Cerebellar nuclear complex (tissue), 1 donor: ENCODE data around the gene NUP62.
"Not testable (repeated sequence)": the region's sequence is repeated elsewhere in the genome, so short reads cannot be mapped to it uniquely, and the experiment has no call there.

Experiments used
- DNase-seq, 2 experiments: peaks; one replicate each; lab custom pipeline; 2025; lab: John Stamatoyannopoulos, UW

Gene NUP62

GRCh38 chr19:49951806-49952478 lies 22.6 kb upstream of the NUP62 start:
- no peak for DNase-seq

- DNase-seq = no peak
Observed at GRCh38 chr19:49950956-49951526, 21.7 kb upstream of the NUP62 start.

- DNase-seq = no peak
Observed at GRCh38 chr19:49950590-49950948, 21.3 kb upstream of the NUP62 start.

DNA sequence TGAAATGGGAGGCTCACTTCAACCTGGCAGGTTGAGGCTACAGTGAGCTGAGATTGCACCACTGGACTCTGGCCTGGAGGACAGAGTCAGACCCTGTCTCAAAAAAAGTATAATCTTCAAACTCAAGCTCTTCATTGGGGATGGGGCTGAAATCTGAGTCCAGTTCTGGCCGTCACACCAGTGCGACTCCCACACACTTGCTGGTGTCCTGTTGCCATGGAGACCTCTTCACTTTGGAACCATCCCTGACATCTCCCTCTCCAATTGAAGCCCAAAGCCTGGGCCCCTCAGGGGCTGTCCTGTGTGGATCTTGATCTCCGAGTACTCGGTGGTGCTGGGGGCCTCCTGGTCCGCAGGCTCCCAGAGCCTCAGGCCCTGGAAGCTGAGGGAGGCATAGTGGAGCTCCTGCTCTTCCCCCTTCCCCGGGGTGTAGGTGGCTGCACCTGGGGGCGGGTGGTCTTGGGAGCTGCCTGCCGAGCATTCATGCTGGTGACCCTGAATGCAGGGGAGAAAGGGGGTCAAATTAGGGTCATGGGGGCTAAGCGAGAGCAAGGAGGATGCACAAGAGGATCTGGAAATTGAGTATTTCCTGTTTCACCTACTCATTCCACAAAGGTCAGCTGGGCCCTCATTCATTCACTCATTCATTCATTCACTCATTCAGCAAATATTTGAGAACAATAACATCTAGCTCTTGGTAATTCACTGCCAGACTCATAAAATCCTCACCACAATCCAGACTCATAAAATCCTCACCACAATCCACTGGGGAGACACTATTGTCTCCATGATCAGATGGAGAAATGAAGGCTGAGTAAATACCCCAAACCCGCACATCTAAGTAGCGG lies 20.7 kb upstream of the NUP62 start:
- DNase-seq = no peak

DNA sequence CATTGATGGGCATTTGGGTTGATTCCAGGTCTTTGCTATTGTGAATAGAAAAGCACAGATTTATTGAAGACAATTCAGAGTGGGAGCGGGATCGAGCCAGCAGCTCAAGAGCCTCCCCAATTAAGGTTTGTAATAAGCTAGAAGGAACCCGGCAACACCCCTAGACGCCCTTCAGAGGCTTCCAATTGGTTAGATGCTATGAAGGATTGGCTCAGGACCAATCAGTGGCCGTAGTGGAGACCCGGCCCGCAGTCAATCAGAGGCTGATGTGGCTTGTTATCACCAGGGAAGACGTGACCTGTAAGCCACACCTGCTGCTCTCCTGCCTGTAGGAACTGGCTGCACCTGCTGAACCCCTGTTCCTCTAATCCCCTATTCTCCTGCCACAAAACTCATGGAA lies 17.1 kb upstream of the NUP62 start:
- no peak for DNase-seq

- DNase-seq = not testable (repeated sequence)
Observed at GRCh38 chr19:49944567-49944966, 15.3 kb upstream of the NUP62 start.

DNA sequence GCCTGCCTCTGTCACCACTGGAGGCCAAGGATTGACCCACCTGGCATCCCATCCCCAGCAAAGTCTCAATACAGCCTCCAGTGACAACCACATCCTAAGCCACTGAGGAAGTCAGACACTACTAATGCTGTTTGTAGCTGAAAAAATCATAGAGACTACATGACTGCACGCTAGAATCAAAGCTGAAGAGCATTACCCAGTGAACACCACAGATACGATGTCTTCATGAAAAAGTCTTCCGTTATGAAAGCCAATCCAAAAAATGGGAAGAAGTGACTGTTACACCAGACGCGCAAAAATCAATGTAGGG lies 11.1 kb upstream of the NUP62 start:
- no peak for DNase-seq

DNA sequence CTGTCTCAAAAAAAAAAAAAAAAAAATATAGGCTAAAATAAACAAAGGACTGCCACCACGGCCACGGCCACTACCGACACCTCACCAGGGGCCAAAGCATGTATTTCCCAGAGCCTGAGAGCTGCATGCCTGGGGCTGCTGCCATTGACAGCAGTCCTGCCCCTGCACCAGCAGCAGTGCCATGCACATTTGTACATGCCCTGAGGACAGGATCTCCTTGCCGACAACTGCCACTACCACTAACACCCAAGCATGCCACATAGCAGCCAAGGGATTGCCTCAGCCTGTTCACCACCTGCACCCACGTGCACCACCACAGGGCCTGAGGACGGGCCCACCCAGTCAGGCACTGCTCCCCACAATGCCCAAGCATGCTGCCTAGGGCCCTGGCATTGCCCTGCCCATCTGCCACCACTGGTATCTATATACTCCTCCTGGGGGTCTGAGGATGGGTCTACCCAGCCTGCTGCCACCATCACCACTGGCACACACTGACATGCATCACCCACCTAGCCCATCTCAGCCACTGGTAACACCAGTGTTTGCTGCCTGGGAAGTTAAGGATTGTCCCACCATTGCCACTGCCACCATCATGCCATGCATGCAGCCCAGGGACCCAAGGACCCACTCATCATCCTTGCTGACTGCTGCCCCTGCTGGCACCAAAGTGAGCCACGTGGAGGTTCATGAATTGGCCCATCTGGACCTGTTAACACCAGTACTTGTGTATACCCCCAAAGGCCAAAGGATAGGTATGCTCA lies 10.6 kb upstream of the NUP62 start:
- no peak for DNase-seq

DNA sequence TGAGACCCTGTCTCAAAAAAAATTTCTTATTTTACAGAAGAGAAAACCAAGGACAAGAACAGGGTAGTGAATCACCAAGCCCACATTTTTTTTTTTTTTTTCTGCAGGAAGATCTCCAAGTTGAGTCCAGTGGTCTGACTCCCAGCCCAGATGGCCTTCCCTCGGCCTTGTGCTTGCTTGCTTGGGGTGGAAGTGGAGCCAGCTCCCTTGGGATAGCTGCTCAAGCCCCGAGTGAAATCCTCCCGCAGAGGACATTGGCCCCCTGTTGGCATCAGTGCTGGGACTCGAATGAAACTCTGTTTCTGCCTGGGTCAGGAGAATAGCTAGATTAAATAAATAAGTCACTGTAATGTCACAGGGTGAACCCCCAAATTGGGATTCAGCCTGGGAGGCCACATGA lies 9.4 kb upstream of the NUP62 start:
- no peak for DNase-seq

DNA sequence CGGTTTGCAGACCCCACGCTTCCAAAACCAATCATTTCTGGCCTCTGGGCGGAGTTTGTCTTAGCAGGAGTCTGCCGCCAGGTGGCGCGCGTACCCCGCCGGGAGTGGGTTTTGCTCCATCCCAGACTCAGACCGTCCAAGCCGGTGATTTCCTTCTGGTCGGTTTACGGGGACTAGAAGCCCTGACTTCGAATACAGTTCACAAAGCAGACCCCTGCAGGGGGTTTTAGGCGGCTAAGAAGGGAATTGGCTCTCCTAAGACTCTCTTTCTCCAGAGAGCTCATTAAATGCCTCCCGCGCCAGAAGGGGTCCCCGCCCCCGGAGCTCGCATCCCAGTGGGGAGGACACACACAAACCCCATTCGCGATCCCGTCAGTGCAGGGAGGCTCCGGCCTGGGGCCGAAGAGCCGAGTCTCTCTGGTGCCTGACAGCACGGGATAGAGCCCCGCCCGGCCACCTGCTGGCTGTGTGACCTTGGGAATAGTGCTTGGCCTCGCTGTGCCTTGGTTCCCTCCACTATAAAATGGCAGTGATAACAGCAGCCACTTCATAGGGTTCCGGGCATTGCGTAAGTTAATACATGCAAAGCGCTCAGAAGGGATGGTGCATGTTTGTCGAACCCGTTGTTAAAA lies 8.6 kb upstream of the NUP62 start:
- DNase-seq = peak in 1 of 2 experiments; percentile 22

GRCh38 chr19:49936549-49936948 lies 7.2 kb upstream of the NUP62 start:
- DNase-seq = no peak

GRCh38 chr19:49933643-49934042 lies 4.3 kb upstream of the NUP62 start:
- no peak for DNase-seq

DNA sequence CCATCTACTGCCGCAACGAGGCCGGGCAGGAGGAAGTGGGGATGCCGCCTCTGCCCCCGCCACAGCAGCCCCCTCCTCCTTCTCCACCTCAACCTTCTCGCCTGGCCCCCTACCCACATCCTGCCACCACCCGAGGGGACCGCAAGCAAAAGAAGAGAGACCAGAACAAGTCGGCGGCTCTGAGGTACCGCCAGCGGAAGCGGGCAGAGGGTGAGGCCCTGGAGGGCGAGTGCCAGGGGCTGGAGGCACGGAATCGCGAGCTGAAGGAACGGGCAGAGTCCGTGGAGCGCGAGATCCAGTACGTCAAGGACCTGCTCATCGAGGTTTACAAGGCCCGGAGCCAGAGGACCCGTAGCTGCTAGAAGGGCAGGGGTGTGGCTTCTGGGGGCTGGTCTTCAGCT lies 3.4 kb upstream of the NUP62 start:
- no peak for DNase-seq

DNA sequence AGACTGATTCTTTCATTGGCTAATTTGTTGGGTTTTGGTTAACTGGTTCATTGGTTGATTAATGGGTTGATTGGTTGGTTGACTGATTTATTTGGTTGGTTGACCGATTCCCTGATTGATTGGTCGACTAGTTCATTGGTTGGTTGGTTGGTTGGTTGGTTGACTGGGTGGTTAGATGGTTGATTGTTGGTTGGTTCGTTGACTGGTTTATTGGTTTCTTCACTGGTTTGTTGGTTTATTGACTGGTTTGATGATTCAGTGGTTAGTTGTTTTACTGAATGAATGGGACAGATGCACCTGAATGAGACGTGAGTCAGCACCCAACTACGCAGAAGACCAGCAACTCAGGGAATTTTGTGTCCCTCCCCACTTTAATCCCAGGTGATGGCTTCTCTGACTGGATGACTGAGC lies 2.7 kb upstream of the NUP62 start:
- DNase-seq = no peak

GRCh38 chr19:49931293-49932040 lies 2.2 kb upstream of the NUP62 start:
- no peak for DNase-seq

GRCh38 chr19:49930483-49931011 lies 1.2 kb upstream of the NUP62 start:
- DNase-seq = no peak

DNA sequence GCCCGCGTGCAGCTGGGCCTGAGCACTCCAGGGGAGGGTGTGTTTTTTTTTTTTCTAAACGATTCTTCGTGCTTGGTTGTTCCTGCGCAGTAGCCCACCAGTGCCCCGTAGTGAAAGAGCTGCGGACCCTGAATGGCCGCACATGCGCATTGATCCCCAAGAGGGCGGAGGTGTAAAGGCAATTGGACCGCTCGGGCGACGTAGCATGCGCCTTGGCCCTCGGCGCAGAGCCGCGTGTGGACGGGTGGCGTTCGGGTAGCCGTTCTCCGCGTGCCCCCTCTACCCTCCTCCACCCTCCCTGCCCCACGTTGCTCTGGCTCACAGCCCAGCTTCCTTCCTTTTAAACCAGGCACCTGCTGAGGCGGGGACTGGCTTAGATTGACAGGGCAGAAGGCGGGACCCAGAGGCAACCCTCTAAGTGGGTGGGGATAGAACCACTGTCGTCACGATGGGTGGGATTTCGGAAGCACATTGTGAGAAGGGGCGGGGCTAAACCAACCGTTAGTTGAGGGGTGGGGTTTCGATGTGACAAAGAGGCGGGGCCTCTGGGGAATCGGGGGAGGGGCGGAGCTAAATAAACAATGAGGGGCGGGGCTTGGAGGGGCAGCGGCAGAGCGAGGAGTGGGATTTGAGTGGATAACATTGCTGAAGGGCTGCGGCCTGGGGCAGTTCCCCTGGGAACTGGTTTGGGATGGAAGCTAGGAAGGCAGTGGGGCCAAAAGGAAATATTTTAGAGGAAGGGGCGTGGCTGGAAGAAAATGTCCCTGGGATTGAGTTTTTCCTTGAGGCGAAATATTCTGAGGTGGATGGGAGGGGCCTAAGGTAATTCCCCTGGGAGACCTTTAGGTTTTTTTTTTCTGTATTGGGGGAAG lies 543 bp upstream of the NUP62 start:
- DNase-seq = peak; percentile 94 to 95

DNA sequence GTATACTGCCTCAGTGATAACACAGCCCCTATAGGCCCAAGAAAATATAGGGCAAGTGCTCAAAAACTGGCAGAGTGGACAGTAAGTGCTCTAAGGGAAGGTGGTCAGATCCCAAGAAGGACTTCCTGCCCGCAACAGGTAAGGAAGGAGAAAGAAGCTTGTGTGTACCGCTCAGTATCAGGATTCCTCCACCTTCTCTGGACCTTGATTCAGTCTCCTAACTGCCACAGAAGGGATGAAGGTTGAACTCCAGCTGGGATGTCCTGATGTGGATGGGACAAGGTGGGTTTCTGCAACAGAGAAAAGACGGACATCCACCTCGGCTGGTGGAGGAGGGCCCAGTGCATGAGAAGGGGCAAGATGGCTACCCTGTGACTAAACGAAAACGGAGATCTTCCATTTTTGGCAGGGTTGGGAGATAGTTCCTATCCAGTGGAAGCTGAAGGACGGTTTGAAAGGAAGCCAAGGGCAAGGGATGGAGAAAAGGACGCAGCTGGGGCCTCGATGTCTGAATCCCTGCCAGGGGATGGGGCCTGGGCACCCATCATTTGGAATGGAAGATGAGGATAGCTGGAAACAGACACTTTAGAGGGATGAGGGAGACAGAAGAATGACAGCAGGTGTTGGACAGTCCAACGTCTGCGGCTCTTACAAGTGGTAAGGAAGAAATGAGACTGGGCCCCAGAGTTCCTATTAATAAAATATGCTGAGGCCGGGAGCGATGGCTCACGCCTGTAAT lies 1.6 kb downstream of the NUP62 start:
- no peak for DNase-seq

DNA sequence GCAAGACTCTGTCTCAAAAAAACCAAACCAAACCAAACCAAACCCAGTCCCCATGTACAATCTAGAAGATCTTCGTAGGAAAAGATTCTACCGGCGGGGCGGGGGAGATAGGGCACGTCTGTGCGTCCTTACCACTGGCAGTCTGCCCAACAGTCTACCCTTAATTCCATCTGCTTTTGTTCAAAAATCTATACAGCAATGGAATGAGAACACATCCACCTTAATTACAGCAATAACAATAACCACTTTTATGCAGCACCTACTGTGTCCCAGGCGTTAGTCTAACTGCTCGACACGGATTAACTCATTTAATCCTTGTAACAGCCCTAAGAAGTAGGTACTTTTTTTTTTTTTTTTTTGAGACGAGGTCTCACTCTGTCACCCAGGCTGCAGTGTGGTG lies 2.8 kb downstream of the NUP62 start:
- DNase-seq = no peak

DNA sequence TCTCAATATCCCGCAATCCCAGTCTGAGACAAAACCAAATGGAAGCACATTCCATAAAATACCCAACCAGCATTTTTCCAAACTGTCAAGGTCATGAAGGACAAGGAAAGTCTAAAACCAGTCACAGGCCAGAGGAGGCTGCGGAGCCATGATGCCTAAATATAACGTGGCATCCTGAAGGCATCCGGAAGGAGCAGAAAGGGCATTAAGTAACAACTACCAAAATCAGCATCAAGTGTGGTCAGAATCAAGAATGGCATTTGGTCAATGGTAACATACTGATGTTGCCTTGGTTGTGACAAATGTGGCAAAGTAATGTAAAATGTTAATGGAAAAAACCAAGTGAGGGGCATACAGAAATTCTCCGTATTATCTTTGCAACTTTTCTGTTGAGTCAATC lies 3.8 kb downstream of the NUP62 start:
- no peak for DNase-seq
